ENCODE data around the gene USP15. TPM values are rescaled to one million over a fixed set of nuclear protein-coding genes. Genes with fewer than 3 reads are reported as not detected.

USP15 gene
- total and polyA plus RNA-seq, 8 donors = 16.7 to 43.0 (median 29.6) TPM

GRCh38 chr12:62345667-62346066, 85.5 kb downstream of the USP15 start:
- ATAC-seq (no peak), FAIRE-seq (no peak), DNase-seq (no peak)
- no peak overlapping the region for H3K27ac ChIP-seq
- no peaks in the 10 kb centered on the region for H3K9me3 ChIP-seq
- WGBS, 2 donors = 96 to 97% methylated on average over 6 of the region's 6 CpGs
- H3K4me3 ChIP-seq = no peak overlapping the region
- TF ChIP-seq CTCF (IDR thresholded peaks at IDR 0.05) = no peak
- H3K4me1 ChIP-seq = peaks cover 0 to 6% (median 0%) of the 10 kb centered on the region in 3 donors
- no peaks in the 10 kb centered on the region for H3K36me3 ChIP-seq
- H3K27me3 ChIP-seq = no peaks in the 10 kb centered on the region
- intact Hi-C loops (cut with DNase I) = no loop called here

GRCh38 chr12:62346817-62347216, 86.6 kb downstream of the USP15 start:
- TF ChIP-seq CTCF (IDR thresholded peaks at IDR 0.05) = no peak
- DNase-seq = no peak
- Histone ChIP-seq H3K27ac (no peak overlapping the region), H3K27me3 (no peaks in the 10 kb centered on the region), H3K9me3 (no peaks in the 10 kb centered on the region), H3K4me3 (no peak overlapping the region), H3K4me1 (peaks cover 0 to 10% (median 6%) of the 10 kb centered on the region in 3 donors), H3K36me3 (no peaks in the 10 kb centered on the region)
- no peak for ATAC-seq
- WGBS, 2 donors = 95 to 98% methylated on average over 1 of the region's 1 CpG
- no peak for FAIRE-seq
- intact Hi-C loops (cut with DNase I) = no loop called here

- no peaks in the 10 kb centered on the region for H3K9me3 ChIP-seq
- H3K4me1 ChIP-seq = peaks cover 0 to 14% (median 6%) of the 10 kb centered on the region in 3 donors
- intact Hi-C loops (cut with DNase I) = no loop called here
- FAIRE-seq (no peak), ATAC-seq (no peak), DNase-seq (no peak)
- 96 to 98% methylated on average over 5 of the region's 5 CpGs for WGBS, 2 donors
- no peaks in the 10 kb centered on the region for H3K36me3 ChIP-seq
- H3K27ac ChIP-seq = no peak overlapping the region
- H3K27me3 ChIP-seq = no peaks in the 10 kb centered on the region
- no peak overlapping the region for H3K4me3 ChIP-seq
- no peak for TF ChIP-seq CTCF (IDR thresholded peaks at IDR 0.05)
Measured at GRCh38 chr12:62347922-62348650, 87.9 kb downstream of the USP15 start.

- 95 to 98% methylated on average over 2 of the region's 2 CpGs for WGBS, 2 donors
- DNase-seq (no peak), ATAC-seq (no peak), FAIRE-seq (no peak)
- intact Hi-C loops (cut with DNase I) = no loop called here
- TF ChIP-seq CTCF (IDR thresholded peaks at IDR 0.05) = no peak
- Histone ChIP-seq H3K4me1 (peaks cover 0 to 14% (median 6%) of the 10 kb centered on the region in 3 donors), H3K4me3 (no peak overlapping the region), H3K9me3 (no peaks in the 10 kb centered on the region), H3K27ac (no peak overlapping the region), H3K36me3 (no peaks in the 10 kb centered on the region), H3K27me3 (no peaks in the 10 kb centered on the region)
Measured at GRCh38 chr12:62350554-62350953, 90.3 kb downstream of the USP15 start.

GRCh38 chr12:62351326-62351725, 91.1 kb downstream of the USP15 start:
- H3K9me3 ChIP-seq = no peaks in the 10 kb centered on the region
- peaks cover 0 to 14% (median 6%) of the 10 kb centered on the region in 3 donors for H3K4me1 ChIP-seq
- intact Hi-C loops (cut with DNase I) = no loop called here
- no peak for TF ChIP-seq CTCF (IDR thresholded peaks at IDR 0.05)
- no peaks in the 10 kb centered on the region for H3K36me3 ChIP-seq
- no peak for DNase-seq
- no peaks in the 10 kb centered on the region for H3K27me3 ChIP-seq
- H3K27ac ChIP-seq = no peak overlapping the region
- H3K4me3 ChIP-seq = no peak overlapping the region
- ATAC-seq = no peak
- FAIRE-seq = peak; percentile 47
- WGBS, 2 donors = 34 to 43% methylated on average over 1 of the region's 1 CpG
